ENCODE results near the gene PCSK1. TPM values are rescaled to one million over a fixed set of nuclear protein-coding genes. Genes with fewer than 3 reads are reported as not detected.
"Not testable (repeated sequence)": the region's sequence is repeated elsewhere in the genome, so short reads cannot be mapped to it uniquely, and the experiment has no call there.

PCSK1 gene
- total and polyA plus RNA-seq, 2 of the 4 experiments (the other 2 are of a cell fraction) = not detected

DNA sequence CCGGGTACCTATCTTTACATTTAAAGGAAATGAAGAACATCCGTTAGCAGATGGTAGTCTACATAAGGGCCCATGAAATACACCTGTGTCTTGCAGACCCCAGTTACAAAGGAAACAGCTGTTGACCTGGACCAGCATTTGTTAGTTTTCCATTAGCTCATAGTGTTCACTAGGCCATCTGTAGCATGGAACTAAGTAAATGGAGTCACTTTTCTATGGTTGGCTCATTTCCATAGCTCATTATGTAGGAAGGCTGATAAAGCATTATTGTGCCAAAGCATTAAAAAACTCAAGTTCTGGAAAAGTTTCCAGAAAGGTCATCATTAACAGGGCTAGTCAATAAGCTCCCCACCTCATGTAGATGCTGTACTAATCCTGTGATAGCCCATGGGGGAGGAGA, 62.1 kb downstream of the PCSK1 start:
- Histone ChIP-seq H2AK5ac (ENCODE audit: low read depth, low read length) (no peak overlapping the region), H2BK20ac (ENCODE audit: low read depth, low read length) (no peak overlapping the region), H2BK15ac (ENCODE audit: low read depth, low read length) (no peak overlapping the region), H4K91ac (ENCODE audit: insufficient read depth, low read depth, low read length) (no peak overlapping the region), H3K27ac (ENCODE audit: insufficient read depth, low read length) (no peak overlapping the region), H3K9me1 (ENCODE audit: insufficient read depth, low read length) (no peaks in the 10 kb centered on the region), H3K56ac (ENCODE audit: extremely low read depth, insufficient read depth, low read length) (no peak overlapping the region), H3K36me3 (ENCODE audit: control insufficient read depth, insufficient read depth, low read length) (no peaks in the 10 kb centered on the region), H3K23ac (ENCODE audit: low read depth, low read length) (no peak overlapping the region), H3K14ac (replicated peaks; ENCODE audit: low read depth, low read length) (no peak overlapping the region), H4K8ac (ENCODE audit: low read depth in 2 of 2, low read length in 2 of 2) (no peak overlapping the region), H4K20me1 (ENCODE audit: insufficient read depth, low read length) (no peaks in the 10 kb centered on the region), H3K4me1 (ENCODE audit: control insufficient read depth, insufficient read depth, low read length) (no peaks in the 10 kb centered on the region), H3K4me3 (ENCODE audit: insufficient read depth, low read depth, low read length) (no peak overlapping the region), H3K27me3 (ENCODE audit: control insufficient read depth, insufficient read depth, low read length) (peaks cover 28% of the 10 kb centered on the region), H3K9me3 (ENCODE audit: control insufficient read depth, insufficient read depth, low read length) (no peaks in the 10 kb centered on the region), H3K79me1 (ENCODE audit: low read depth in 1 of 2, low read length in 2 of 2) (no peaks in the 10 kb centered on the region), H2BK5ac (ENCODE audit: low read depth, low read length, poor library complexity, severe bottlenecking) (no peak overlapping the region), H3K9ac (ENCODE audit: low read depth, low read length) (no peak overlapping the region), H3K18ac (ENCODE audit: low read depth, low read length) (no peak overlapping the region), H2AK9ac (replicated peaks; ENCODE audit: low read depth, low read length, poor library complexity) (no peak overlapping the region), H2AFZ (replicated peaks; ENCODE audit: low read length, poor library complexity) (no peak overlapping the region), H2BK120ac (ENCODE audit: low read depth, low read length) (no peak overlapping the region), H4K5ac (ENCODE audit: low read depth, low read length) (no peak overlapping the region), H3K4ac (ENCODE audit: low read depth, low read length) (no peak overlapping the region), H3K4me2 (ENCODE audit: low read depth, low read length) (no peak overlapping the region)
- ChIA-PET POLR2A (ENCODE audit: unreplicated experiment) (no interaction called here), CTCF (no interaction called here)
- TF ChIP-seq CHD1 (IDR thresholded peaks at IDR 0.05; ENCODE audit: low read depth, low read length) (no peak), MAFK (IDR thresholded peaks at IDR 0.05; ENCODE audit: low read depth, low read length) (no peak), MXI1 (IDR thresholded peaks at IDR 0.05; ENCODE audit: borderline replicate concordance, low read depth, low read length) (no peak), RAD21 (IDR thresholded peaks at IDR 0.05; ENCODE audit: low read length) (no peak), FOS (IDR thresholded peaks at IDR 0.05; ENCODE audit: low read depth, low read length) (no peak), SMC3 (IDR thresholded peaks at IDR 0.05; ENCODE audit: low read depth, low read length) (no peak)
- in situ Hi-C loops (cut with MboI; ENCODE audit: low sequenced_read_pairs) = no loop called here
- DNase-seq (no peak), ATAC-seq (ENCODE audit: low read depth) (no peak)
- BruUV-seq (replicated peaks) = no TSS peak
- no CpG with 5 or more reads among the region's 2 CpGs for WGBS, 2 experiments (ENCODE audit: extremely low coverage in 2 of 2, insufficient read length in 1 of 2)
- dilution Hi-C loops (cut with HindIII; ENCODE audit: low sequenced_read_pairs, unreplicated experiment) = no loop called here
- intact Hi-C loops (cut with micrococcal nuclease) = no loop called here

DNA sequence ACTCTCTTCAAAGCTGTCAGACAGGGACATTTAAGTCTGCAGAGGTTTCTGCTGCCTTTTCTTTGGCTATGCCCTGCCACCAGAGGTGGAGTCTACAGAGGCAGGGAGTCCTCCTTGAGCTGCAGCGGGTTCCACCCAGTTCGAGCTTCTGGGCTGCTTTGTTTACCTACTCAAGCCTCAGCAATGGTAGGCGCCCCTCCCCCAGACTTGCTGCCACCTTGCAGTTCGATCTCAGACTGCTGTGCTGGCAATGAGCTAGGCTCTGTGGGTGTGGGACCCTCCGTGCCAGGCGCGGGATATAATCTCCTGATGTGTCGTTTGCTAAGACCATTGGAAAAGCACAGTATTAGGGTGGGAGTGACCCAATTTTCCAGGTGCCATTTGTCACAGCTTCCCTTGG, 65.7 kb downstream of the PCSK1 start:
- in situ Hi-C loops (cut with MboI; ENCODE audit: low sequenced_read_pairs); H2BK20ac ChIP-seq (ENCODE audit: low read depth, low read length); H3K4me2 ChIP-seq (ENCODE audit: low read depth, low read length); CTCF ChIA-PET; DNase-seq; H3K4me1 ChIP-seq (ENCODE audit: control insufficient read depth, insufficient read depth, low read length); POLR2A ChIA-PET (ENCODE audit: unreplicated experiment); H3K4ac ChIP-seq (ENCODE audit: low read depth, low read length); H3K14ac ChIP-seq (replicated peaks; ENCODE audit: low read depth, low read length); H4K8ac ChIP-seq (ENCODE audit: low read depth in 2 of 2, low read length in 2 of 2); H3K9me3 ChIP-seq (ENCODE audit: control insufficient read depth, insufficient read depth, low read length); ATAC-seq (ENCODE audit: low read depth); H3K36me3 ChIP-seq (ENCODE audit: control insufficient read depth, insufficient read depth, low read length); H2AK5ac ChIP-seq (ENCODE audit: low read depth, low read length); H4K91ac ChIP-seq (ENCODE audit: insufficient read depth, low read depth, low read length); H2BK15ac ChIP-seq (ENCODE audit: low read depth, low read length); H4K5ac ChIP-seq (ENCODE audit: low read depth, low read length); dilution Hi-C loops (cut with HindIII; ENCODE audit: low sequenced_read_pairs, unreplicated experiment); BruUV-seq (replicated peaks); H3K9ac ChIP-seq (ENCODE audit: low read depth, low read length); H3K18ac ChIP-seq (ENCODE audit: low read depth, low read length); H3K27ac ChIP-seq (ENCODE audit: insufficient read depth, low read length); H3K79me1 ChIP-seq (ENCODE audit: low read depth in 1 of 2, low read length in 2 of 2); H3K9me1 ChIP-seq (ENCODE audit: insufficient read depth, low read length); H4K20me1 ChIP-seq (ENCODE audit: insufficient read depth, low read length); H3K23ac ChIP-seq (ENCODE audit: low read depth, low read length); H2AK9ac ChIP-seq (replicated peaks; ENCODE audit: low read depth, low read length, poor library complexity); H3K4me3 ChIP-seq (ENCODE audit: insufficient read depth, low read depth, low read length); H3K56ac ChIP-seq (ENCODE audit: extremely low read depth, insufficient read depth, low read length); H2BK120ac ChIP-seq (ENCODE audit: low read depth, low read length); H2BK5ac ChIP-seq (ENCODE audit: low read depth, low read length, poor library complexity, severe bottlenecking); H2AFZ ChIP-seq (replicated peaks; ENCODE audit: low read length, poor library complexity); intact Hi-C loops (cut with micrococcal nuclease): not testable (repeated sequence)
- H3K27me3 ChIP-seq (ENCODE audit: control insufficient read depth, insufficient read depth, low read length) = peaks cover 12% of the 10 kb centered on the region
- 70% methylated on average over 3 of the region's 8 CpGs; no CpG with 5 or more reads in 1 of the 2 experiments for WGBS, 2 experiments (ENCODE audit: extremely low coverage in 2 of 2, insufficient read length in 1 of 2)
